SK-N-SH (cell line): ENCODE measurements around the gene SMURF1. TPM values are rescaled to one million over a fixed set of nuclear protein-coding genes. Genes with fewer than 3 reads are reported as not detected.

ENCODE experiments used
- CTCF ChIA-PET: fragments of 300-600, 350-600 bp; formaldehyde crosslinking; extraction: SDS; loops from one replicate; lab custom pipeline; 2021; lab: Yijun Ruan, JAX
- POLR2A ChIA-PET: fragments of 350-600 bp; sonication (Branson Sonifier 250); formaldehyde crosslinking; extraction: SDS; loops from one replicate; lab custom pipeline; 2020; ENCODE audit warnings: antibody characterized with exemption, inconsistent platforms; lab: Yijun Ruan, JAX
- DNase-seq: peaks from one replicate; pipeline ENCODE4 v3.0.0; 2012
- H2AFZ ChIP-seq: fragments of 200-600 bp; sonication (generic); 2 replicates; pipeline ENCODE4 v1.8.1; 2016; ENCODE audit warnings: antibody characterized with exemption, mild to moderate bottlenecking, low read depth
- H3F3A ChIP-seq: fragments of 200-600 bp; sonication (generic); replicated peaks from 2 replicates; pipeline ENCODE3; 2016; ENCODE audit warnings: antibody characterized with exemption, mild to moderate bottlenecking; ENCODE audit not compliant: insufficient read depth
- H3K27ac ChIP-seq, 2 experiments: fragments of 200-500 bp in 1 of 2; fragments of 200-600 bp in 1 of 2; sonication (Bioruptor generic) in 1 of 2; sonication (generic), shearing (Covaris generic) in 1 of 2; 2 replicates each; pipeline versions ENCODE4 v1.5.1 to v1.6.1; 2014 to 2016; ENCODE audit warnings: low read depth in 2 of 2, inconsistent platforms in 1 of 2, low read length in 1 of 2, mild to moderate bottlenecking in 1 of 2, mixed read lengths in 1 of 2
- H3K27me3 ChIP-seq: fragments of 200-600 bp; sonication (generic), shearing (Covaris generic); 2 replicates; pipeline ENCODE4 v1.6.1; 2016; ENCODE audit warnings: mixed run types; ENCODE audit not compliant: insufficient read depth
- H3K36me3 ChIP-seq, 2 experiments: fragments of 200-500 bp in 1 of 2; fragments of 200-600 bp in 1 of 2; sonication (Bioruptor generic) in 1 of 2; sonication (generic) in 1 of 2; replicated peaks in 1 of 2; 2 replicates each; pipeline versions ENCODE3 to v1.5.1; 2014 to 2016; ENCODE audit warnings: low read length in 1 of 2, mild to moderate bottlenecking in 1 of 2; ENCODE audit not compliant: insufficient read depth in 2 of 2, control insufficient read depth in 1 of 2
- H3K4me1 ChIP-seq, 2 experiments: fragments of 200-500 bp in 1 of 2; fragments of 200-600 bp in 1 of 2; sonication (Bioruptor generic) in 1 of 2; sonication (generic), shearing (Covaris generic) in 1 of 2; 2 replicates each; pipeline versions ENCODE4 v1.5.1 to v1.6.1; 2014 to 2016; ENCODE audit warnings: low read depth in 1 of 2, low read length in 1 of 2, mixed run types in 1 of 2; ENCODE audit not compliant: insufficient read depth in 2 of 2, control insufficient read depth in 1 of 2
- H3K4me2 ChIP-seq: fragments of 200-600 bp; sonication (generic), shearing (Covaris generic); 2 replicates; pipeline ENCODE4 v1.6.1; 2017; ENCODE audit warnings: mixed run types
- H3K4me3 ChIP-seq, 2 experiments: fragments of 200-500 bp in 1 of 2; fragments of 200-600 bp in 1 of 2; sonication (Bioruptor generic) in 1 of 2; sonication (generic), shearing (Covaris generic) in 1 of 2; 2 replicates each; pipeline versions ENCODE4 v1.5.1 to v1.8.1; 2014 to 2016; ENCODE audit warnings: low read depth in 2 of 2, inconsistent platforms in 1 of 2, low read length in 1 of 2, mild to moderate bottlenecking in 1 of 2, mixed read lengths in 1 of 2, moderate library complexity in 1 of 2
- H3K79me2 ChIP-seq: fragments of 200-600 bp; sonication (generic); 2 replicates; pipeline ENCODE4 v1.8.1; 2017; ENCODE audit warnings: mild to moderate bottlenecking; ENCODE audit not compliant: insufficient read depth
- H3K9ac ChIP-seq: fragments of 200-600 bp; sonication (generic); 2 replicates; pipeline ENCODE4 v1.6.1; 2017; ENCODE audit warnings: mixed run types
- H3K9me2 ChIP-seq: fragments of 200-600 bp; sonication (generic); 2 replicates; pipeline ENCODE4 v1.6.1; 2017; ENCODE audit warnings: mixed run types
- H3K9me3 ChIP-seq: fragments of 200-600 bp; sonication (generic); 2 replicates; pipeline ENCODE4 v1.6.1; 2017; ENCODE audit warnings: mixed run types, mild to moderate bottlenecking, moderate library complexity
- H4K20me1 ChIP-seq: fragments of 200-600 bp; sonication (generic); 2 replicates; pipeline ENCODE4 v1.6.1; 2017; ENCODE audit warnings: mild to moderate bottlenecking, mixed run types; ENCODE audit not compliant: insufficient read depth
- CHD2 ChIP-seq: fragments of 150-350 bp; IDR thresholded peaks from 2 replicates; pipeline ENCODE4 v1.6.1; 2018; ENCODE audit warnings: low read length; ENCODE audit not compliant: partially characterized antibody
- ELF1 ChIP-seq: IDR thresholded peaks from 2 replicates; pipeline ENCODE4 v1.4.0; 2012
- EP300 ChIP-seq, 2 experiments: IDR thresholded peaks; 2 replicates each; pipeline versions ENCODE4 v1.4.0 to v1.6.1; 2012; ENCODE audit warnings: borderline replicate concordance in 1 of 2, low read depth in 1 of 2, low read length in 1 of 2
- FOSL2 ChIP-seq: IDR thresholded peaks from 2 replicates; pipeline ENCODE4 v1.4.0; 2012; ENCODE audit warnings: low read depth, mild to moderate bottlenecking, moderate library complexity, borderline replicate concordance
- FOXJ3 ChIP-seq: sonication (generic); formaldehyde crosslinking; IDR thresholded peaks from 2 replicates; pipeline ENCODE4 v1.5.1; 2020; ENCODE audit warnings: mild to moderate bottlenecking, missing genetic modification reagents
- GABPA ChIP-seq: IDR thresholded peaks from 2 replicates; pipeline ENCODE4 v1.4.0; 2012; ENCODE audit warnings: low read depth, mild to moderate bottlenecking
- GATA2 ChIP-seq: sonication (generic); formaldehyde crosslinking; IDR thresholded peaks from 2 replicates; pipeline ENCODE4 v1.5.0; 2020; ENCODE audit warnings: mild to moderate bottlenecking, missing genetic modification reagents
- JUND ChIP-seq: IDR thresholded peaks from 2 replicates; pipeline ENCODE4 v1.4.0; 2012
- MEF2A ChIP-seq: IDR thresholded peaks from 2 replicates; pipeline ENCODE4 v1.4.0; 2012; ENCODE audit warnings: low read depth, borderline replicate concordance
- RAD21 ChIP-seq: IDR thresholded peaks from 2 replicates; pipeline ENCODE4 v1.6.1; 2012; ENCODE audit warnings: mild to moderate bottlenecking, low read length
- RFX5 ChIP-seq: IDR thresholded peaks from 2 replicates; pipeline ENCODE4 v1.6.1; 2012; ENCODE audit warnings: mild to moderate bottlenecking, improper control_type of control experiment, low read length
- RXRA ChIP-seq: IDR thresholded peaks from 2 replicates; pipeline ENCODE4 v1.4.0; 2012; ENCODE audit warnings: low read depth, mild to moderate bottlenecking, borderline replicate concordance
- SIN3A ChIP-seq: IDR thresholded peaks from 2 replicates; pipeline ENCODE4 v1.6.1; 2012; ENCODE audit warnings: low read depth, mild to moderate bottlenecking, low read length, moderate library complexity, borderline replicate concordance
- TAF1 ChIP-seq: IDR thresholded peaks from 2 replicates; pipeline ENCODE4 v1.6.1; 2012; ENCODE audit warnings: low read depth, mild to moderate bottlenecking, low read length, moderate library complexity, borderline replicate concordance
- YY1 ChIP-seq: IDR thresholded peaks from 2 replicates; pipeline ENCODE4 v1.4.0; 2012; ENCODE audit warnings: low read depth, mild to moderate bottlenecking
- WGBS: methylation state at CpG from one replicate; pipeline ENCODE4 v1.1.6; 2017; ENCODE audit warnings: low lambda C conversion rate; 5-methylcytosine and 5-hydroxymethylcytosine counted together
- polyA plus RNA-seq, 3 experiments: library from polyadenylated mRNA; depleted of rRNA; stranded (reverse); fragments of >200 nt; gene quantifications; 2 replicates each; pipeline ENCODE4 v1.2.3, GENCODE V29; 2012
- TF ChIP-seq, protein P1 (sequence below): IDR thresholded peaks from 2 replicates; pipeline ENCODE4; 2012
- TF ChIP-seq, protein P2 (sequence below): IDR thresholded peaks from 2 replicates; pipeline ENCODE4 v1.6.1; 2012; ENCODE audit warnings: mild to moderate bottlenecking, low read depth, low read length, moderate library complexity
- TF ChIP-seq, protein P3 (sequence below): IDR thresholded peaks from 2 replicates; pipeline ENCODE4 v1.4.0; 2012; ENCODE audit warnings: low read depth
- TF ChIP-seq, protein P4 (sequence below): fragments of 150-350 bp; IDR thresholded peaks from 2 replicates; pipeline ENCODE4 v1.6.1; 2016; ENCODE audit warnings: mild to moderate bottlenecking, low read depth, low read length

Gene SMURF1
- polyA plus RNA-seq, 1 of the 3 experiments (the other 2 are of a cell fraction): 12.9 TPM

DNA sequence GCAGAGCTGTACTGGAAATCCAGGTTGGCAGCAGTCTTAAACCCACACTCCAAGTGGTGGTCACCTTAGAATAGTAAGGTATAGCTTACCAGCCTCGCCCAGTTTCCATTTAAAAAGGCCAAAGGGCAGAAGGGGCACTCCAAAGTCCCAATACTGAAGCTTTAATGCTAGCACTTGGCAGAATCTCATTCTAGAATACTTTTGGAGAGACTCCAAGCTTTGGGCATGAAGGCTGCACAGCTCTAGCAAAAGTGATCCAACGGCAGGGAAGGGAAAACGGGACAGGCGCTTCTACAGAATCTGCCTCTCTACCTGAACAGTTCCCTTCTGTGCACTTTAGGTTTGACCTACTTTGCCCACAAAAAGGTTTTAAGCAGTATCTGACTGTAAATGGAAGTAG is 19.7 kb downstream of the SMURF1 start:
- no peak overlapping the region for H3K27ac ChIP-seq
- H3K9me3 ChIP-seq: no peaks in the 10 kb centered on the region
- WGBS: 93% methylated on average over 4 of the region's 4 CpGs
- no peak for TF ChIP-seq GATA2 (CRISPR knock-in tag)
- TF ChIP-seq, protein P1, sequence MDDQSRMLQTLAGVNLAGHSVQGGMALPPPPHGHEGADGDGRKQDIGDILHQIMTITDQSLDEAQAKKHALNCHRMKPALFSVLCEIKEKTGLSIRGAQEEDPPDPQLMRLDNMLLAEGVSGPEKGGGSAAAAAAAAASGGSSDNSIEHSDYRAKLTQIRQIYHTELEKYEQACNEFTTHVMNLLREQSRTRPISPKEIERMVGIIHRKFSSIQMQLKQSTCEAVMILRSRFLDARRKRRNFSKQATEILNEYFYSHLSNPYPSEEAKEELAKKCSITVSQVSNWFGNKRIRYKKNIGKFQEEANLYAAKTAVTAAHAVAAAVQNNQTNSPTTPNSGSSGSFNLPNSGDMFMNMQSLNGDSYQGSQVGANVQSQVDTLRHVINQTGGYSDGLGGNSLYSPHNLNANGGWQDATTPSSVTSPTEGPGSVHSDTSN: no peak
- no peak for TF ChIP-seq CHD2
- no peak for TF ChIP-seq FOSL2
- TF ChIP-seq RXRA: no peak
- TF ChIP-seq YY1: no peak
- TF ChIP-seq RFX5: no peak
- no peaks in the 10 kb centered on the region for H3K9me2 ChIP-seq
- H2AFZ ChIP-seq: no peak overlapping the region
- H3K4me3 ChIP-seq: no peak overlapping the region
- H3K27me3 ChIP-seq: no peaks in the 10 kb centered on the region
- H3K36me3 ChIP-seq: peaks cover 0 to 5% of the 10 kb centered on the region in 2 experiments
- H3K9ac ChIP-seq: no peak overlapping the region
- ChIA-PET CTCF (interaction anchor here (1.2 to 1.6 kb wide), 2 partner anchors 15 to 84 kb away, joined by 3 to 5 read pairs; no protein-coding TSS in a partner anchor), POLR2A (no interaction called here)
- peaks cover 100% of the 10 kb centered on the region for H3K79me2 ChIP-seq
- H3K4me1 ChIP-seq: peaks cover 9 to 16% of the 10 kb centered on the region in 2 experiments; a peak in 3 of 4 replicates
- H3F3A ChIP-seq: peaks cover 5% of the 10 kb centered on the region
- DNase-seq: no peak
- H4K20me1 ChIP-seq: peaks cover 86% of the 10 kb centered on the region
- H3K4me2 ChIP-seq: no peak overlapping the region

DNA sequence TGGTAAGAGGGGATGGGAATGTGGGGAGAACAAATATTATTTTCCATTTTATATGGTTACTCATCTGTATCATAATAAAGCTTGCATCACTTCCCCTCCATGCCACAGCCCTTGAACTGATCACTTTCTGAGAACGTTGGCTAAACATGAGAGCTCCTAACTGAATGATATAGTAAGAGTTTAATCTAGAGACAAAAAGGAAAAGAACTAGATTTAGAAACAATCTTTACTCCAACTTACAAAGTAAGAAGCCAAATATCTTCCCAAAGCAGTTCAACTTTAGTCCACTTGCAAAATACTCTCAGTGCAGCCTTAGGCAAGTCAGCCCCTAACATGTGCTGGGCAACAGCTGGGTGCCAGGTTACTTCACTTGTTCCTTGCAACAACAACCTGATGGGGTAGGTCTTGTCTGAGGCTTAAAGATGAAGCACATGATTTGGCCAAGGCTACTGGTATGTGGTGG is 20.3 kb downstream of the SMURF1 start:
- no peak for DNase-seq
- ChIA-PET CTCF (interaction anchor here (1.2 to 1.6 kb wide), 2 partner anchors 15 to 83 kb away, joined by 3 to 5 read pairs; no protein-coding TSS in a partner anchor), POLR2A (no interaction called here)
- Histone ChIP-seq H3K4me1 (peaks cover 9 to 16% of the 10 kb centered on the region in 2 experiments; a peak in 3 of 4 replicates), H2AFZ (no peak overlapping the region), H3K36me3 (peaks cover under 1 to 5% of the 10 kb centered on the region in 2 experiments), H3K4me2 (no peak overlapping the region), H3K27ac (0 out of 4 replicates have a peak overlapping the region, but pooled peaks of 1 of the 2 experiments have one; percentile 12), H3F3A (peaks cover 5% of the 10 kb centered on the region), H3K9me3 (no peaks in the 10 kb centered on the region), H3K9me2 (no peaks in the 10 kb centered on the region), H3K4me3 (no peak overlapping the region), H3K79me2 (peaks cover 100% of the 10 kb centered on the region), H3K27me3 (no peaks in the 10 kb centered on the region), H4K20me1 (peaks cover 84% of the 10 kb centered on the region), H3K9ac (no peak overlapping the region)
- 63% methylated on average over 1 of the region's 1 CpG for WGBS
- no peak for TF ChIP-seq TAF1
- TF ChIP-seq, protein P2, sequence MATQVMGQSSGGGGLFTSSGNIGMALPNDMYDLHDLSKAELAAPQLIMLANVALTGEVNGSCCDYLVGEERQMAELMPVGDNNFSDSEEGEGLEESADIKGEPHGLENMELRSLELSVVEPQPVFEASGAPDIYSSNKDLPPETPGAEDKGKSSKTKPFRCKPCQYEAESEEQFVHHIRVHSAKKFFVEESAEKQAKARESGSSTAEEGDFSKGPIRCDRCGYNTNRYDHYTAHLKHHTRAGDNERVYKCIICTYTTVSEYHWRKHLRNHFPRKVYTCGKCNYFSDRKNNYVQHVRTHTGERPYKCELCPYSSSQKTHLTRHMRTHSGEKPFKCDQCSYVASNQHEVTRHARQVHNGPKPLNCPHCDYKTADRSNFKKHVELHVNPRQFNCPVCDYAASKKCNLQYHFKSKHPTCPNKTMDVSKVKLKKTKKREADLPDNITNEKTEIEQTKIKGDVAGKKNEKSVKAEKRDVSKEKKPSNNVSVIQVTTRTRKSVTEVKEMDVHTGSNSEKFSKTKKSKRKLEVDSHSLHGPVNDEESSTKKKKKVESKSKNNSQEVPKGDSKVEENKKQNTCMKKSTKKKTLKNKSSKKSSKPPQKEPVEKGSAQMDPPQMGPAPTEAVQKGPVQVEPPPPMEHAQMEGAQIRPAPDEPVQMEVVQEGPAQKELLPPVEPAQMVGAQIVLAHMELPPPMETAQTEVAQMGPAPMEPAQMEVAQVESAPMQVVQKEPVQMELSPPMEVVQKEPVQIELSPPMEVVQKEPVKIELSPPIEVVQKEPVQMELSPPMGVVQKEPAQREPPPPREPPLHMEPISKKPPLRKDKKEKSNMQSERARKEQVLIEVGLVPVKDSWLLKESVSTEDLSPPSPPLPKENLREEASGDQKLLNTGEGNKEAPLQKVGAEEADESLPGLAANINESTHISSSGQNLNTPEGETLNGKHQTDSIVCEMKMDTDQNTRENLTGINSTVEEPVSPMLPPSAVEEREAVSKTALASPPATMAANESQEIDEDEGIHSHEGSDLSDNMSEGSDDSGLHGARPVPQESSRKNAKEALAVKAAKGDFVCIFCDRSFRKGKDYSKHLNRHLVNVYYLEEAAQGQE: no peak
- no peak for TF ChIP-seq GATA2 (CRISPR knock-in tag)
- TF ChIP-seq, protein P3, sequence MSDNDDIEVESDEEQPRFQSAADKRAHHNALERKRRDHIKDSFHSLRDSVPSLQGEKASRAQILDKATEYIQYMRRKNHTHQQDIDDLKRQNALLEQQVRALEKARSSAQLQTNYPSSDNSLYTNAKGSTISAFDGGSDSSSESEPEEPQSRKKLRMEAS: no peak
- TF ChIP-seq YY1: no peak
- TF ChIP-seq JUND: no peak
- no peak for TF ChIP-seq MEF2A
- TF ChIP-seq EP300 (IDR thresholded peaks at IDR 0.05; ENCODE audit: borderline replicate concordance in 1 of 2, low read depth in 1 of 2, low read length in 1 of 2): no peak
- no peak for TF ChIP-seq ELF1
- TF ChIP-seq, protein P4, sequence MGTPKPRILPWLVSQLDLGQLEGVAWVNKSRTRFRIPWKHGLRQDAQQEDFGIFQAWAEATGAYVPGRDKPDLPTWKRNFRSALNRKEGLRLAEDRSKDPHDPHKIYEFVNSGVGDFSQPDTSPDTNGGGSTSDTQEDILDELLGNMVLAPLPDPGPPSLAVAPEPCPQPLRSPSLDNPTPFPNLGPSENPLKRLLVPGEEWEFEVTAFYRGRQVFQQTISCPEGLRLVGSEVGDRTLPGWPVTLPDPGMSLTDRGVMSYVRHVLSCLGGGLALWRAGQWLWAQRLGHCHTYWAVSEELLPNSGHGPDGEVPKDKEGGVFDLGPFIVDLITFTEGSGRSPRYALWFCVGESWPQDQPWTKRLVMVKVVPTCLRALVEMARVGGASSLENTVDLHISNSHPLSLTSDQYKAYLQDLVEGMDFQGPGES: no peak
- TF ChIP-seq, protein P1: no peak
- no peak for TF ChIP-seq RAD21
- TF ChIP-seq GABPA: no peak
- no peak for TF ChIP-seq RFX5
- no peak for TF ChIP-seq FOXJ3 (CRISPR knock-in tag)
- TF ChIP-seq SIN3A: no peak
